HS-5 (cell line): ENCODE results near the gene SCRT2.
A peak's percentile ranks its signal among the peaks of the same experiment; 100 is the strongest.

Source experiments
- DNase-seq: peaks from one replicate; pipeline ENCODE4 v3.0.0-alpha.2; 2012; ENCODE audit warnings: low read depth

Gene SCRT2

GRCh38 chr20:634148-634925 is 41.3 kb downstream of the SCRT2 start:
- no peak for DNase-seq

DNA sequence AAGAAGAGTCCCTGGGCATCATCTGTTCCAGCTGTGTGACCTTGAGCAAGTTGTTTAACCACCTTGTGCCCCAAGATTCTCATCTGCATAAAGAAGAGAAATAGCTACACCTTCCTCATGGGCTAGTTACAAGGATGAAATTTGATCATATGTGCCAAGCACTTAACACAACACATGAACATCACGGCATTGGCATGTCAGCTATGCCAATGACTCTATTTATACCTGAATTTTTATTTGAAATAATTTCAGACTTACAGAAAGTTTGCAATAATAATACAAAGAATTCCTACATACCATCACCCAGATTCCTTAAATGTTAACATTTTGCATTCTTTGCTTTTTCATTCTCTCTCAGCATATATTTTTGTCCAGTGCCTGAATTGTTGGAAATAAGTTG is 44.5 kb downstream of the SCRT2 start:
- DNase-seq, result no peak

- DNase-seq, result no peak
Observed at GRCh38 chr20:626579-626978, 49.0 kb downstream of the SCRT2 start.

DNA sequence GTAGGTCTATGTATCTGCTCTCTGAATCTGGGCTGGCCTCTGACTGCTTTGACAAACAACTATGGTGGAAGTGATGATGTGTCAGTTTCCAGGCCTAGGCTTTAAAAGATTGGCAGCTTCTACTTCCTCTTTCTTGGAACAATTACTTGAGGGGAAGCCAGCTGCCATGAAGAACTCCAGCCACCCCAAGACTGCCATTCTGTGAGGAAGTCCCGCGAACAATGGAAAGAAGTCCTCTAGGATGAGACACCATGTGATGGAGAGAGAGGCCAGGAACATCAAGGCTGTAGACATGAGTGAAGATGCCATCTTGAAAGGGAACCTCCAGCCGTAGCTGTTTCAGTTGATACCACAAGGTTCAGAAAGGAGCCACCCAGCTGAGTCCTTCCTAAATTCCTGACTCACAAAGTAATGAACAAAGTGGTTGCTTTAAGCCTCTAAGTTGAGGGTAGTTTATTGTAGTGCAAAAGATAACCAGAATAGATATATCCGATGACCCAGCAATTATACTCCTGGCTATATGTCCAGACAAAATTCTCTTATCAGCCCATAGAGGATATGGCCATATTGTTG is 50.2 kb downstream of the SCRT2 start:
- no peak for DNase-seq

DNA sequence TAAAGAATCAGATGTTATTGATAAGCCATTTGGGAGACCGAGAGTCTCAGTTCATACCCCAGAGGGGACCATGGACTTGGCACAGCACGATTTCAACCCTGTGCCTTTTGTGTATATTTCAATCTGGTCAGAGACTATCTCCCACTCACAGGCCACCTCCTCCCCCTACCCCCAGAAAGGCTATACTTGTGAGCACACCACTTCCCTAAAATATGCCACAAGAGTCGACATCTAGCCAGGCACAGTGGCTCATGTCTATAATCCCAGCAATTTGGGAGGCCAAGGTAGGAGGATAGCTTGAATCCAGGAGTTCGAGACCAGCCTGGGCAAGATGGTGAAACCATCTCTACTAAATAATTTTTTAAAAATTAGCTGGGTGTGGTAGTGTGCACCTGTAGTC is 51.9 kb downstream of the SCRT2 start:
- no peak for DNase-seq

- no peak for DNase-seq
Observed at GRCh38 chr20:623021-623420, 52.6 kb downstream of the SCRT2 start.

DNA sequence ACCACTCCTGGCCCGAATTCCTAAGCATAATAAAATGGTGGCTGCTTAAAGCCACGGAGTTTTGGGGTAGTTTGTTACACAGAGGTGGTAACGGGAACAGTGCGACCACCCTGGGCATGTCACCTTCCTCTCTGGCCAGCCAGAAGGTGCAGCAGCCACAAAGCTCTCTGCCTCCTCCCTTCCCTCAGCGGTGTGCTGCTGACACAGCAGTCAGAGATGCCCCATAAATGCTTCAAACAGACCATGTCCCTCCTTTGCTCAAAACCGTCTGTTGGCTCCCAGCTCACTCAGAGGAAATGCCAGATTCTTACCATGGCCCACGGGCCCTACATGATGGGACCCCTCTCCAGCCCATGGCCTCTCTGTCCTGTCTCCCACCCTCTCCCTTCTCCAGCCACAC is 53.4 kb downstream of the SCRT2 start:
- no peak for DNase-seq

DNA sequence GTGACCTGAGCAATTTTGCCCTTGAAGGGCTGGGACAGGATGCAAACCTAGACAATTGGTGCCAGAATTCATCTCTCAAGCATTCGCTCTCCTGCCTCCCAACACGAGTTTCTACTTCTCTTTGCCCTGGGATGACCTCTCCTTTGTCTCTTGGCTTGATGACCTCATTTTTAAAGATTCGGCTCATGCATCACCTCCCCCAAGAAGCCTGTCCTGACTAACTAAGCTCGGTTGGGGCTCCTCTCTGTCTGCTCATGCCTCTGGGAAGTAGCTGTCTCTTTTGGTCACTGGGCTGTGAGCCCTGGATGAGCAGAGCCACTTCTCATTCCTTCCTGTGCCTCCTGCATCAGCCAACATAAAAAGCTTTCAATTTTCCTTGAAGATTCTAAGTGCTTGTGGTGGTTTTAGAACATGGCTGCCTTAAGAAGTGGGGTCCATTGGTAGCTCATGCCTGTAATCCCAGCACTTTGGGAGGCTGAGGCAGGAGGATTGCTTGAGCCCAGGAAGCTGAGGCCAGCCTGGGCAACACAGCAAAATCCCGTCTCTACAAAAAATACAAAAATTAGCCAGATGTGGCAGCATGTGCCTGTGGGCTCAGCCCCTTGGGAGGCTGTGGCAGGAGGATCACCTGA is 54.4 kb downstream of the SCRT2 start:
- DNase-seq, result peak; percentile 53

DNA sequence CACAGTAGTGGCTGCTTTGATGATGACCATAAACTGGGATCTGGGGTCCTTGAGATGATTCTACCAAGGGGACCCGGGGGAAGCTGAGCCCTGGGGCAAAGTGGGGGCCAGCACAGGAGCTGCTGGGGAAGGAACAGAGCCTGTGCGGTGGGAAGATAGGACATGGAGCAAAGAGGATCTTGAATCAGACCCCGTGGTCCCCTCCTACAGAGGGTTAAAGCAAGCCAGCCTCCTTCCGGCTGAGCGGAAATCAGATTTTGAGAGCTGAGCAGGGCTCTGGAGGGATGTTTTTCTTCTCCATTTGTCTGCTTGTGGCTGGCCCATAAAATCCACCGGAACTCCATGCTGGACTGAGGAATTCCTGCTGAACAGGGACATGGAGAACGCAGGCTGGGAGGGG is 55.4 kb downstream of the SCRT2 start:
- DNase-seq, result no peak

DNA sequence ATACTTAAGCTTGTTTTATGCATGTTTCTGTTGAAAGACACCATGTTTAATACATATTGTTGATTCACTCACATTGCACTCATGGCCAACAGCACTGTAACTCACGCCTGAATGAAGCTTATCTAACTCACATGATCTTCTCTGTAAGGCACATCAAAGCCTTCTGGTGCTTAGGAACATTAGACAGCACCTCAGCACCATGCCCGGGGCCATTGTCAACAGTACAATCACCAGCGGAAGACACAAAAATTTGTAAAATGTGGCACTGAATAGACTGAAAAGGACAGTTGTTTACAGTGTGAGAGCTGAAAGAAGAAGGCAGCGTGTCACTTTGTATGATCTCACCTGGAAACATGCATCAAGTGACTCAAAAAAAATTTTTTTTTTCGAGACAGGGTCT is 56.6 kb downstream of the SCRT2 start:
- DNase-seq, result no peak

DNA sequence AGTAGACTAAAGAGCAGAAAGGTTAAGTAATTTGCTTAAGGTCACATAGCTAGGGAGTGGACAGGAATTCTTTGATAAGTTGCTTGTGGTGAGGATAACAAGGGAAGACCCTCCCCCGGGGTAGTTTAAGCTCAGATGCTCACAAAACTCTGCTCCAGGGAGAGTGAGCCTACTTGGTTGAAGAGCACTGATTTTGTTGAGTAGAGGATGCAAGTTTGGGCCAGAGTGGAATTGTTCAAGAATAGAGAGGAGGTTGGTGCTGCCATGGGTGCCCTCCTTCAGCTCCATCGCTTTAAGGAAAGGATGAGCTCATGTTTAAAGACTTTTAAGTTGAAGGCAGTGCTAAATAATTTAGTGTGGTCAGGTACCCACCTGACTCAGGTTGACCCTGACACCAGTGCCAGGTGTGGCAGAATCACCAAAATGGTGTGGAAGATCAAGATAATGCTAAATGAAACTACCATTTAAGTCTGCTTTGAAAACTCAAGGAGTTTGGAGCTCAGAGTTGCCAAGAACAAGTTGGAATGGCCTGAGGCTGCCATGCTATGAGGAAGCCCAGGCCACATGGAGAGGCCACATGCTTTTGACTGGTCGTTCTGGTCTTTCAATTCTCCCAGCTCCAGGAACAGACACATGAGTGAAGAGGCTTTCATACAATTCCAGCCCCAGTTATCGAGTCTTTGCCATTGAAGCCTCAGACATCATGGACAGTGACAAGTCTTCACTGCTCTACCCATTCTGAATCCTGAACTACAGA is 57.5 kb downstream of the SCRT2 start:
- DNase-seq, result no peak

GRCh38 chr20:615514-615913 is 60.1 kb downstream of the SCRT2 start:
- no peak for DNase-seq

- no peak for DNase-seq
Observed at GRCh38 chr20:611843-612185, 63.8 kb downstream of the SCRT2 start.
